ENCODE results near the gene CALML4. TPM values are rescaled to one million over a fixed set of nuclear protein-coding genes. Genes with fewer than 3 reads are reported as not detected.
"Not testable (repeated sequence)": the region's sequence is repeated elsewhere in the genome, so short reads cannot be mapped to it uniquely, and the experiment has no call there.

Gene CALML4
- total and polyA plus RNA-seq, 4 experiments from 2014 or later: 0.79 to 5.1 (median 2.3) TPM

DNA sequence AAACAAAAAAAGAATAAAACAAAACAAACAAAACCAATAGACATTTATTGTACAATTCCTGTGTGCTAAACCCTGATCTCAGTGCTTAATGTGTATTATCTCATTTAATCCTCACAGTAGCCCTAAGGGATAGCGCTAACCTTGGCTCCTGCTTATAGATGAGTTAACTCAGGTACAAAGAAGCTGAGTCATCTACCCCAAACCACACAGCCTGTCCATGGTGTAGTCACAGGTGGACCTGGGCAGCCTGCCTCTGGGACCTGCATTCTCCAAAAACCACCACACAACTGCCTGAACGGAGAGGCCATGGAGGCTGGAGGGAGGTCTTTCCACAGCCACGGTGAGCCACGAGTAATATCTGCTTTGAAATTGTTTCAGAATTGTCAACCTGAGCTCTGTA, 29.9 kb upstream of the CALML4 start:
- Mint-ChIP-seq H3K36me3 (no peaks in the 10 kb centered on the region), H3K9me3 (no peaks in the 10 kb centered on the region), H3K27ac (no peak overlapping the region), H3K4me1 (peaks cover 3 to 7% (median 4%) of the 10 kb centered on the region in 4 donors), H3K27me3 (peaks cover 0 to 1% of the 10 kb centered on the region in 2 donors), H3K4me3 (no peak overlapping the region)
- intact Hi-C loops (cut with micrococcal nuclease): no loop called here
- POLR2A ChIA-PET (ENCODE audit: partially characterized antibody): no interaction called here
- no peaks in the 10 kb centered on the region for H3K36me3 ChIP-seq (ENCODE audit: insufficient read depth, low read length)
- H3K27ac ChIP-seq (ENCODE audit: low read depth, low read length): no peak overlapping the region
- CTCF ChIA-PET (ENCODE audit: partially characterized antibody): no interaction called here
- H3K27me3 ChIP-seq (ENCODE audit: insufficient read depth, low read length): no peaks in the 10 kb centered on the region
- H3K9me3 ChIP-seq (ENCODE audit: control insufficient read depth in 1 of 2, low read length in 2 of 2): no peaks in the 10 kb centered on the region
- H3K4me3 ChIP-seq (ENCODE audit: low read length in 2 of 2): no peak overlapping the region
- no peak for DNase-seq
- H3K4me1 ChIP-seq (ENCODE audit: insufficient read depth, low read length): peaks cover 6% of the 10 kb centered on the region

DNA sequence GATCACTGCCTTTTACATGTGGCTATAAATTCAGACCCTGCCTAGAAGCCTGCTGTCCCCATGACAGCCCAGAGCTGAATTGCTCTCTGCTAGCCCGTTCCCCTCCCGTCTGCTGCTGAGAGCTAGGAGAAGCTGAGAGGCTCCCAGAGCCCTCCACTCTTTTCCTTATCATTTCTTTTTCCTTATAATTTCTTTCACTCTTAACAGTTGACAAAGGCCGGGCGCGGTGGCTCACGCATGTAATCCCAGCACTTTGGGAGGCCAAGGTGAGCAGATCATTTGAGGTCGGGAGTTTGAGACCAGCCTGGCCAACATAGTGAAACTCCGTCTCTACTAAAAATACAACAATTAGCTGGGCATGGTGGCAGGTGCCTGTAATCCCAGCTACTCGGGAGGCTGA, 29.4 kb upstream of the CALML4 start:
- H3K36me3 Mint-ChIP-seq; H3K27me3 ChIP-seq (ENCODE audit: insufficient read depth, low read length); intact Hi-C loops (cut with micrococcal nuclease); H3K9me3 ChIP-seq (ENCODE audit: control insufficient read depth in 1 of 2, low read length in 2 of 2); H3K4me1 ChIP-seq (ENCODE audit: insufficient read depth, low read length); POLR2A ChIA-PET (ENCODE audit: partially characterized antibody); H3K27me3 Mint-ChIP-seq; DNase-seq; H3K4me1 Mint-ChIP-seq; H3K36me3 ChIP-seq (ENCODE audit: insufficient read depth, low read length); H3K27ac ChIP-seq (ENCODE audit: low read depth, low read length); H3K9me3 Mint-ChIP-seq; CTCF ChIA-PET (ENCODE audit: partially characterized antibody); H3K27ac Mint-ChIP-seq; H3K4me3 ChIP-seq (ENCODE audit: low read length in 2 of 2): not testable (repeated sequence)
- H3K4me3 Mint-ChIP-seq: peak overlapping the region in 1 of 8 donors; percentile 20

DNA sequence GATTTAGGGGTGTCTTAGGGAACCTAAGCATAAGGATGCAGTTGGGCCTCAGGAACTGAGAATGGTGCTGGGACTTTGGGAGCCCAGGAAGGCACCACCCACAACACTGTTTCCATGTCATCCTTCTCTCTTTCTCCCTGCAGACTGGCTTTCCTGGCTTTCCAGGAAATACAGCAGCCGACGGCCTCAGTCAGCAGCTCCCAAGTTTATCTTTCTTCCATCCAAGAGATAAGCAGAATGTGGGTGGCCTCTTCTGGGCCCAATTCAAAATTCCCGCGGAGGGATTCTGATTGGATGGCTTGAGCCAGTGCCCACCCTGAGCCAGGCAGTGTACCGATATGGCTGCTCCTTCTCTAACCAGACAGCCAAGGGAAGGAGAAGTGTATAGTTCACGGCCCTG, 28.9 kb upstream of the CALML4 start:
- H3K36me3 Mint-ChIP-seq: peaks cover 0 to 3% of the 10 kb centered on the region in 2 donors
- intact Hi-C loops (cut with micrococcal nuclease): no loop called here
- no peak overlapping the region for H3K4me3 Mint-ChIP-seq

DNA sequence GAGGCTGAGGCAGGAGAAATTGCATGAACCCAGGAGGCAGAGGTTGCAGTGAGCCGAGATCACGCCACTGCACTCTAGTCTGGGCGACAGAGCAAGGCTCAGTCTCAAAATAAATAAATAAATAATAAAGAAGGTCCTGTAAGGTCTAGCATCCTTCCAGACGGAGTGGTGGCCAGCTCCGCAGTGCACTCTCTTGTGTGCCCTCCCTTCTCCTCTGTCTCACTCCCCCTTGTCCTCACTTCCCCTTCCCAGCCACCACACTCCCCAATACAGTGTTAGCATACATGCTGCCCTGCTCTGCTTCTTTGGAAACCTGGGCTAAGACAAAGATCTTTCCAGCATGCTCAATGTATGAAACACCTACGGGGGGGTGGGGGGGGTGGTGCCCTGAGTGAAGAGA, 27.8 kb upstream of the CALML4 start:
- Mint-ChIP-seq H3K36me3 (peaks cover 0 to 3% of the 10 kb centered on the region in 2 donors), H3K27ac (no peak overlapping the region), H3K4me1 (peaks cover 14 to 17% (median 17%) of the 10 kb centered on the region in 4 donors), H3K27me3 (peaks cover 0 to 1% of the 10 kb centered on the region in 2 donors), H3K4me3 (peak overlapping the region in 1 of 8 donors; percentile 35), H3K9me3 (no peaks in the 10 kb centered on the region)
- ChIA-PET POLR2A (ENCODE audit: partially characterized antibody) (no interaction called here), CTCF (ENCODE audit: partially characterized antibody) (no interaction called here)
- H3K4me3 ChIP-seq (ENCODE audit: low read length in 2 of 2): no peak overlapping the region
- H3K36me3 ChIP-seq (ENCODE audit: insufficient read depth, low read length): no peaks in the 10 kb centered on the region
- no peak for DNase-seq
- no peak overlapping the region for H3K27ac ChIP-seq (ENCODE audit: low read depth, low read length)
- no peaks in the 10 kb centered on the region for H3K9me3 ChIP-seq (ENCODE audit: control insufficient read depth in 1 of 2, low read length in 2 of 2)
- H3K4me1 ChIP-seq (ENCODE audit: insufficient read depth, low read length): peaks cover 17% of the 10 kb centered on the region
- intact Hi-C loops (cut with micrococcal nuclease): no loop called here
- no peaks in the 10 kb centered on the region for H3K27me3 ChIP-seq (ENCODE audit: insufficient read depth, low read length)

More for the DNA sequence above, 28.9 kb upstream of the CALML4 start:
- H3K4me1 ChIP-seq (ENCODE audit: insufficient read depth, low read length): peaks cover 8% of the 10 kb centered on the region
- POLR2A ChIA-PET (ENCODE audit: partially characterized antibody): no interaction called here
- Mint-ChIP-seq H3K4me1 (peaks cover 6 to 9% (median 7%) of the 10 kb centered on the region in 4 donors), H3K27ac (no peak overlapping the region), H3K27me3 (peaks cover 0 to 1% of the 10 kb centered on the region in 2 donors), H3K9me3 (no peaks in the 10 kb centered on the region)
- no peak for DNase-seq
- H3K36me3 ChIP-seq (ENCODE audit: insufficient read depth, low read length): no peaks in the 10 kb centered on the region
- no peak overlapping the region for H3K27ac ChIP-seq (ENCODE audit: low read depth, low read length)
- no peaks in the 10 kb centered on the region for H3K9me3 ChIP-seq (ENCODE audit: control insufficient read depth in 1 of 2, low read length in 2 of 2)
- no peak overlapping the region for H3K4me3 ChIP-seq (ENCODE audit: low read length in 2 of 2)
- H3K27me3 ChIP-seq (ENCODE audit: insufficient read depth, low read length): no peaks in the 10 kb centered on the region
- CTCF ChIA-PET (ENCODE audit: partially characterized antibody): no interaction called here

DNA sequence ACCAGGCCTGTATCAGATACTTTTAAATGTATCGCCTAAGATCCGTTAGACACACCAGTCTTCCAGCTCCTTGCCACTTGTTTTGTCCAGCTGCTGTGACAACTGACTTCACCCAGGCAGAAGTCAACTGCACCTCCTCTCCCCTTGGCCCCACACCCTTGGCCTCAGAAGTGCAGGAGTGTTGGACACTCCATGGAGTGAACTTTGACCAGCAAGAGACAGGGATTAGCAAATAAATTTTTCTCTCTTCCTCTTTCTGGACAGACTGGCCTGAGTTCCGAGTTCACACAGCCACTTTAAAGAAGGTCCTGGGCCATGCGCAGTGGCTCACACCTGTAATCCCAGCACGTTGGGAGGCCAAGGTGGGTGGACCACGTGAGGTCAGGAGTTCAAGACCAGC, 27.3 kb upstream of the CALML4 start:
- no peak overlapping the region for H3K4me3 Mint-ChIP-seq
- intact Hi-C loops (cut with micrococcal nuclease): no loop called here
- POLR2A ChIA-PET (ENCODE audit: partially characterized antibody): no interaction called here

DNA sequence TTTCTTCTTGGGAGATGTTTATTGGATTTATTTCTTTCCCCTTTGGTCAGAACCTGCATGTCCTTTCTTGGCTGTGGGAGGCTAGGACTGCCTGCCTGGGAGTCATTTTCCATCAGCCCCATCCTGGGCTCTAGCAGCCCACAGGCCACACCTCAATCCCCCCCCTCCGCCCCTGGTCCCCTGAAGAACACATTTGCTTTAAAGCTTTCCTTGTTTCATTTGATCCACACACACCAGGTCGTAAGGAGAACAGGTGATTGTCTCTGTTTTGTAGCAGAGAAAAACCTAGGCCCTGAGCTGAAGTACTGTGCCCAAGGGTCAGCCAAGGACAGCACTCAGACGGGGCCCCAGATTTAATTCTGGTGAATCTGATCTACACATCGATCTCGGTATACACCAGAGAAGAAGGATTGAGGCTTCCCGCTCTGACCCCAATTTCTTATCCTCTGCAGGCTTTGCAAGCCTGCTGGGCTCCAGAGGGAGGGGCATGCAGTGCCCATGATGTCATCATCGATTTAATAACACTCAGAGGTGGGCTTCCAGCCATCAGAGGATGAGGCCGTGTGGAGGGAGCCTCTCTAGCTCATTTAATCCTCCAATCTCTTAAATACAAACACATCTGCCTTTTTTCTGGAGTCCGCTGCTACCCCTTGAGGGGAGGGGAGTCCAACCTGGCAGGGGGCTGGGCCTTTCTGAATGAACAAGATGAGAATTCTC, 26.1 kb upstream of the CALML4 start:
- Histone ChIP-seq H3K27ac (ENCODE audit: low read depth, low read length) (no peak overlapping the region), H3K4me3 (ENCODE audit: low read length in 2 of 2) (no peak overlapping the region), H3K4me1 (ENCODE audit: insufficient read depth, low read length) (peaks cover 20% of the 10 kb centered on the region), H3K9me3 (ENCODE audit: control insufficient read depth in 1 of 2, low read length in 2 of 2) (no peaks in the 10 kb centered on the region), H3K27me3 (ENCODE audit: insufficient read depth, low read length) (no peaks in the 10 kb centered on the region), H3K36me3 (ENCODE audit: insufficient read depth, low read length) (no peaks in the 10 kb centered on the region)
- Mint-ChIP-seq H3K36me3 (peaks cover 0 to 3% of the 10 kb centered on the region in 2 donors), H3K4me1 (peaks cover 17 to 26% (median 21%) of the 10 kb centered on the region in 4 donors), H3K9me3 (no peaks in the 10 kb centered on the region), H3K27ac (peak overlapping the region in 3 of 7 donors; percentile 28 to 89 (median 78)), H3K27me3 (peaks cover 0 to under 1% of the 10 kb centered on the region in 2 donors), H3K4me3 (peak overlapping the region in 7 of 8 donors; percentile 27 to 78 (median 67))
- no peak for DNase-seq
- ChIA-PET POLR2A (ENCODE audit: partially characterized antibody) (interaction anchor here (3.0 to 4.8 kb wide), 2 partner anchors 46 to 177 kb away, joined by 14 to 42 read pairs; partner anchors contain the start of genes FEM1B and PIAS1), CTCF (ENCODE audit: partially characterized antibody) (interaction anchor here (0.8 to 1.4 kb wide), 2 partner anchors 21 to 24 kb away, joined by 3 to 4 read pairs; no protein-coding TSS in a partner anchor)
- intact Hi-C loops (cut with micrococcal nuclease): no loop called here

More for the DNA sequence above, 27.3 kb upstream of the CALML4 start:
- Histone ChIP-seq H3K4me1 (ENCODE audit: insufficient read depth, low read length) (peaks cover 20% of the 10 kb centered on the region), H3K4me3 (ENCODE audit: low read length in 2 of 2) (no peak overlapping the region), H3K36me3 (ENCODE audit: insufficient read depth, low read length) (no peaks in the 10 kb centered on the region), H3K27me3 (ENCODE audit: insufficient read depth, low read length) (no peaks in the 10 kb centered on the region), H3K9me3 (ENCODE audit: control insufficient read depth in 1 of 2, low read length in 2 of 2) (no peaks in the 10 kb centered on the region), H3K27ac (ENCODE audit: low read depth, low read length) (no peak overlapping the region)
- peaks cover 17 to 22% (median 20%) of the 10 kb centered on the region in 4 donors for H3K4me1 Mint-ChIP-seq
- no peaks in the 10 kb centered on the region for H3K9me3 Mint-ChIP-seq
- no peak for DNase-seq
- CTCF ChIA-PET (ENCODE audit: partially characterized antibody): interaction anchor here (1.4 kb wide), 1 partner anchor 20 kb away, joined by 4 read pairs; no protein-coding TSS in a partner anchor
- peaks cover 0 to 1% of the 10 kb centered on the region in 2 donors for H3K27me3 Mint-ChIP-seq
- peaks cover 0 to 3% of the 10 kb centered on the region in 2 donors for H3K36me3 Mint-ChIP-seq
- H3K27ac Mint-ChIP-seq: no peak overlapping the region

DNA sequence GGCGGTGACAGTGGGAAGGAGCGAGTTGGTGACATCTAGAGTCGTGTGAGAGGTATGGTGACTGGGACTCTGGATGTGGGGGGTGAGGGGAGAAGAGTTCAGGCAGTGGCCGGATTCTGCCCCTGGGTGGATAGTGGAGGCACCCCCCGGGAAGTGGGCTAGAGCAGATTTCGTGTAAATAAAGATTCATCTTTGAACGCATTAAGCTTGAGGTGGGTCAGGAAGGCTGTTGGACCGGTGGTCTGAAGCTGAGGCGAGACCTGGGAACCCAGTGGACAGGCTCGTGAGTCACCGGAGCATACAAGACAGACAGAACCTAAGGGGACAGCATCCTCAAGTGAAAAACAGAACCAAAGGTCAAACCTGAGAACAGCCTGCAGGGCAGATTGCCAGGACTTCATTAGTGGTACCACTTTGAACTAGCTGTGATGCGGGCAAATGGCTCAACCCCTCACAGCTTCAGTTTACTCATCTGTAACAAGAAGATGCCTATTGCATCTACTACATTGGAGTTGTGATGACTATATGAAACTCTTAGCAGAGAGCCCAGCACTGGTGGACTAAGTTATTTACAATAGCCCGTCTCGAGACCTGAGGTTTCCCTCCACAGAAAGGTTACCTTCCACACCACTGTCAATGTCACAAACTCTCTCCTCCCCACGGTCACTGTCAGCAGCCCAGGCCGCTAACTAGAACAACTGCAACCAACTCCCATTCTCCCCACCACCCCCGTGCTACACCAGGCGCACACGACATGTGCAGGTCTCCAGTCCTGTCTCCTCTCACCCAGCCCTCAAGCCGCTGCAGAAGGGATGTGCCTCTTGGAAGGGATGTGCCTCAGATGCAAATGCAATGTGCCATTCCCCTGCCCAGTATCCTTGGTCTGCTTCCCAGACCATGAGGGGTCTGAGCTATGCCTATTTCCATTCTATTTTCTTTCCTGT, 25.3 kb upstream of the CALML4 start:
- CTCF ChIA-PET (ENCODE audit: partially characterized antibody): interaction anchor here (0.8 to 2.0 kb wide), 4 partner anchors 19 to 367 kb away, joined by 3 to 9 read pairs (median 3); partner anchors contain the start of gene FEM1B
- peak overlapping the region; percentile 57 for H3K27ac ChIP-seq (ENCODE audit: low read depth, low read length)
- POLR2A ChIA-PET (ENCODE audit: partially characterized antibody): interaction anchor here (1.3 to 4.8 kb wide), 3 partner anchors 27 to 176 kb away, joined by 4 to 42 read pairs (median 14); partner anchors contain the start of genes FEM1B and PIAS1
- peak overlapping the region; percentile 39 to 91 for H3K4me3 ChIP-seq (ENCODE audit: low read length in 2 of 2)
- H3K27me3 ChIP-seq (ENCODE audit: insufficient read depth, low read length): no peaks in the 10 kb centered on the region
- peaks cover 20% of the 10 kb centered on the region for H3K4me1 ChIP-seq (ENCODE audit: insufficient read depth, low read length)
- no peaks in the 10 kb centered on the region for H3K9me3 ChIP-seq (ENCODE audit: control insufficient read depth in 1 of 2, low read length in 2 of 2)
- Mint-ChIP-seq H3K27me3 (no peaks in the 10 kb centered on the region), H3K27ac (peak overlapping the region; percentile 80 to 98 (median 97)), H3K4me1 (peaks cover 17 to 26% (median 21%) of the 10 kb centered on the region in 4 donors), H3K36me3 (peaks cover 0 to 3% of the 10 kb centered on the region in 2 donors), H3K4me3 (peak overlapping the region; percentile 90 to 99 (median 92)), H3K9me3 (no peaks in the 10 kb centered on the region)
- no peak for DNase-seq
- H3K36me3 ChIP-seq (ENCODE audit: insufficient read depth, low read length): no peaks in the 10 kb centered on the region
- intact Hi-C loops (cut with micrococcal nuclease): no loop called here
